Left kidney (tissue), 8 donors: Measurements from ENCODE around the gene PTGIR. TPM values are rescaled to one million over a fixed set of nuclear protein-coding genes. Genes with fewer than 3 reads are reported as not detected.
A peak's percentile ranks its signal among the peaks of the same experiment; 100 is the strongest.

Experiments
- DNase-seq: peaks from one replicate; pipeline ENCODE4 v3.0.0-alpha.2; 2013
- long read RNA-seq, 8 donors: transcript quantifications; one replicate each; lab custom pipeline, GENCODE V29; 2026
- polyA plus RNA-seq: library from polyadenylated mRNA; unstranded; fragments of 120-200 nt; gene quantifications from one replicate; pipeline ENCODE4 v1.2.1, GENCODE V29; 2013; ENCODE audit not compliant: insufficient read length

PTGIR gene, protein sequence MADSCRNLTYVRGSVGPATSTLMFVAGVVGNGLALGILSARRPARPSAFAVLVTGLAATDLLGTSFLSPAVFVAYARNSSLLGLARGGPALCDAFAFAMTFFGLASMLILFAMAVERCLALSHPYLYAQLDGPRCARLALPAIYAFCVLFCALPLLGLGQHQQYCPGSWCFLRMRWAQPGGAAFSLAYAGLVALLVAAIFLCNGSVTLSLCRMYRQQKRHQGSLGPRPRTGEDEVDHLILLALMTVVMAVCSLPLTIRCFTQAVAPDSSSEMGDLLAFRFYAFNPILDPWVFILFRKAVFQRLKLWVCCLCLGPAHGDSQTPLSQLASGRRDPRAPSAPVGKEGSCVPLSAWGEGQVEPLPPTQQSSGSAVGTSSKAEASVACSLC
- 1.7 TPM for polyA plus RNA-seq
- long read RNA-seq, donor 1, partial matches to known transcripts, result 0 of 2 reads
- long read RNA-seq, donor 1, other reads (novel, unspliced or antisense), result 0 of 2 reads
- long read RNA-seq, donor 2, partial matches to known transcripts, result 0 of 2 reads
- long read RNA-seq, donor 2, other reads (novel, unspliced or antisense), result 0 of 2 reads
- long read RNA-seq, donor 3, partial matches to known transcripts, result 0 of 3 reads
- long read RNA-seq, donor 3, other reads (novel, unspliced or antisense), result 0 of 3 reads
- long read RNA-seq, donor 4, result 0 reads
- long read RNA-seq, donor 5, partial matches to known transcripts, result 0 of 2 reads
- long read RNA-seq, donor 5, other reads (novel, unspliced or antisense), result 0 of 2 reads
- long read RNA-seq, donor 6, result 0 reads
- long read RNA-seq, donor 7, partial matches to known transcripts, result 0 of 3 reads
- long read RNA-seq, donor 7, other reads (novel, unspliced or antisense), result 0 of 3 reads
- long read RNA-seq, donor 8, result 0 reads

DNA sequence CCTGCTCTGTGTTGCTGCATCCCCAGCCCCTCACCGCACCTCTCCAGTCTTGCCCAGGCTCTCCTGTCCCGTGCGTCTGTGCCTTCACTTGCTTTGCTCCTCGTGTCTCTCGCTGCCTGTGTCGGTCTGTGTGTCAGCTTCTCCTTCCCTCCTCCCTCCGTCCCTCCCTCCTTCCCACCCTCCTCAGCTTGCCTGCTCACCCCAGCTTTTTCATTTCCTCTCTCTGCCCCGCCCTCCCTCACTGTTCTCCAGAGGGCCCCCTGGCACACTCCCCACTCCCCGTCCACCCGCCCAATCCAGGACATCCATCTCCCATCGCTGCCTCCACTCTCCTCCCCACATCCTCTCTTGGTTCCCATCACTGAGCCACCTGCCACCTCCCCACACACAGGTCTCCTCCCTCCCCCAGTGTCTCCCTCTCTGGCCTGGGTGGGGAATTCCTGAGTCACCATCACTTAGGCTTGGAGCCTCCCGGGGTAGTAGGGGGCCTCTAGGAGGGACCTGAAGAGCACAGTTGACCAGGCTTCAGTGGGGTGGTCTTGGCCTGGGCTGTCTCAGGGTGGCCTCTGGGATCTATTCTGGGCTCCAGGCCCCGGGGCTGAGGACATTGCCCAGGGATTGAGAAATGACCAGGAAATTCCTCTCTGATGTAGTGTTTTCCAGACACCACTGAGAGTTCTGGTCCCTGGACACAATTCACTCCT is at the start of gene PTGIR:
Gene PTGIR, minus strand, starts transcription at position 132 of the 704 bp plus-strand sequence. CDS start 864 bp downstream, outside the sequence.
- DNase-seq, result no peak

DNA sequence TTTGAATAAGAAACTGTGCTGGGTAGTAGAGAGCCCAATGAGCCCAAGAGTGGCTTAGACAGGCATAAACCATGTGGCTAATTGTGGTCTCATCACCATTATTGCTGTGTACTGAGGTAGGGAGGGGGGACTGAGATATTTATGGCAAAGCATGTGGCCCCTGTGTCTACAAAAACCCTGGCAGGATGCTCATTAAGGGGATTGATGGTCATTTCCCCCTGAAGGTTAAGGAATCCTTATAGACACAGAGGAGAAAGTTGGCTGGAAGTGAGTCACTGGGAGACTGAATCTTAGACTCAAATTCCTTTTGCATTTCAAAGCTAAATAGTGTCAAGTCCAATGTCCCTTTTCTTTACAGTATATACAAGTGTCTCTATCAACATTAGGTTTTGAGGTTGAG is 45.9 kb upstream of the PTGIR start:
- DNase-seq, result no peak

DNA sequence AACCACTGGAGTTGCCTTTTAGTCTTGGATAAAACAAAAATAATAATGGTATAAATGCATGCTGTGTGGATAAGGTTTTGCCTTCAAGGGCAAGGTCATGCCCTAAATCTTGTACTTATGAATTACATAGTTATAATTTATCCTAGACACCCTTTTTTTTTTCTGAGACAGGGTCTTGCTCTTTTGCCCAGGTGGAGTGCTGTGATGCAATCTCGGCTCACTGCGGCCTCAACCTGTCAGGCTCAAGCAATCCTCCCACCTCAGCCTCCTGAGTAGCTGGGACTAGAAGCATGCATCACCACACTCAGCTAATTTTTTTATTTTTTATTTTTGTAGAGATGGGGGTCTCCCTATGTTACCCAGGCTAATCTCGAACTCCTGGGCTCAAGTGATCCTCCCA is 43.8 kb upstream of the PTGIR start:
- no peak for DNase-seq

DNA sequence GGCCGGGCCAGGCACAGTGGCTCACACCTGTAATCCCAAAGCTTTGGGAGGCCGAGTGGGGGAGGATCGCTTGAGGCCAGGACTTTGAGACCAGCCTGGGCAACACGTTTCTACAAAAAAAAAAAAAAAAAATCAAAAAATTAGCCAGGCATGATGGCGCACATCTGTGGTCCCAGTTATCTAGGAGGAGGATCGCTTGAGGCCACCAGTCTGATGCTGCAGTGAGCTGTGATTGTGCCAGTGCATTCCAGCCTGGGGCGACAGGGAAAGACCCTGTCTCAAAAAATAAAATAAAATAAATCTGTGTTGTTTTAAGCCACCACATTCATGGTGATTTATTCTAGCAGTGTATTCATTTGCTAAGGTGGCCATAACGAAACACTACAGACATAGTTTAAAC is 40.2 kb upstream of the PTGIR start:
- DNase-seq, result no peak

DNA sequence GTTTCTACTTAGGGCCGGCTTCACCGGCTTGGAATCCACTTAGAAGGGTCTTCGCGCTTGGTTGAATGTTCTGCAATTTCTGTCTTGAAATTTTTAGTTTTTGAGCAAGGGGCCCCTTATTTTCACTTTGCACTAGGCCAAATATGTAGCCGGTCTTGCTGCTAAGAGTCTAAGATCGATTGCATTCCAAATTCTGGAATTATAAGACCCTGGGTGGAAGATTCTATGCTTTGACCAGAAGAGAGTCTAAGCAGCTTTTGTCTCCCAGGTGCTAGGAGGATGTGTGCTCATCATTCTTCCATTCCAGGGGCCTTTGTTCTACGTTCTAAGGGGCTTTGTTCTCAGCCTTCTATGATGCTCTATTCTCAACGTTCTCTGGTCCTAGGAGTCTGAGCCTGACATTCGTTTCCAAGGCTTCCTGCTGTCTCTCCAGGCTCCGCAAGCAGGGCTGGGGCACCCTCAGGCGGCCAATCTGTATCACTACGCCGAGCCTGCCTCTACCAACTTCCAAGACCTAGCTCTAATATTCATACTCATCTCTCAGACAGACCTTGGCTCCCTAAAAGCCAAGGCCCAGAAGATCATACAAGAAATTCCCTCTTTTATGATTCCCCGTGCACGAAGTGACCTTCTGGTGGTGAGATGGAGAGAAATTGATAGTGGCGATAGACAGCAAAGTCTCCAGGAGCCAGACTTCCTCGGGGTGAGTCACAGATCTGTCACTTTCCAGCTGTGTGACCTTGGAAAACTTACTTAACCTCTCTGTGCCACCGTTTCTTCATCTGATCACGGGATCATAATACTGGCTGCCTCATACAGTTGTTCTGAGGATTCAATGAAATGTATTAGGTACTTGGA is 37.1 kb upstream of the PTGIR start:
- peak; percentile 77 for DNase-seq

DNA sequence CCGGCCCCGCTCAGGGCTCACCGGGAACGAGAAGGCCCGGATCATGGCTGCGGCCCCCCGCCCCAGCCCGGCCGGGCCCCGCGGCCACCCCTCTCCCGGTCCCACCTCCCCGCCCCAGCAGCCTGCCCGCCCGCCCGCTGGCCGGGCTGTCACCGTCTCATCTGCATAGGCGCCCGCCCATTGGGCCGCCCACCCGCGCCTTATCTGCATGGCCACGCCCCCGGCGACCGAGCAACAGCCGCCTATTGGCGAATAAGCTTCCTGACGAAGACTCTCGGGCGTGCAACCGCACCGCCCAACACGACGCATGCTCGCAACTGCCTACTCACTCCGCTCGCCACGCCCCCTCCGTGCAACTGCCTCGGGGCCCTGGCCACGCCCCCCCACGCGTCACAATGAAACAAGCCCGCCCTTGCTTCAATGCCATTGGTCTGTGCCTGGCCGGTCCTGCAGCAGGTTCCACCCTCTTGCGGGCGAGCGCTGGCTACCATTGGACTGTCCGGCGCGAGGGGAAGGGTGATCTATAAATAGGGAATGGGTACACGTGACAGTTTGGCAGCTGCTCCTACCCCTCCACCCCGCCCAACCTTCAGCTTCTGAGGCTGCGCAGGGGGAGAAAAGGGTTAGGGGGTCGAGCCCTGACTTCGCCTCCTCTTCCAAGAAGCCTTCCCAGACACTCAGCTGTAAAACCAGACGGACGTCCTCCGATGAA is 36.3 kb upstream of the PTGIR start, which contains the start of gene DACT3:
Gene DACT3, minus strand, starts transcription at position 163 of the 712 bp plus-strand sequence. Its CDS starts 118 bp downstream, at position 45.
- DNase-seq, result peak; percentile 100

DNA sequence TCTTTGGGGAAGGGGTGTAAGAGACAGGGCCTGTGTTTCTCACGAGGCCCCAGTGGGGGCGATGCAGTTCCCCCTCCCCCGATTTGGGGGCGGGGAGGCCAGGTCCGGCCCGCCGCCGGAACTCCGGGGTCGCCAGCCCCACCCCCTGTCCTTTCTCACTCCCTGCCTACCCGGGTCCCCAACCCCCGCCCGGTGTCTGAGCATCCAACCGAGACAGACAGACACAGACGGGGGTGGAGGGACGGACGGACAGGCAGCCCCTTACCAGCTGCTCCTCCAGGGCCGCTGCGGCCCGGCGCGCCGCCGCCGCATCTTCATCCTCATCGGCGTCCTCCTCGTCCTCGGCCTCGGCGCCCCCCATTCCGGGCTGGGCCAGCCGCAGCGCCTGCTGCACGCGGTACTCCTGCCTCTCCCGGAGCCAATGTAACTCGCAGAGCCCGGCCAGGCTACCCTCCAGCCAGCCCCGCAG is 35.7 kb upstream of the PTGIR start:
- peak; percentile 27 for DNase-seq

DNA sequence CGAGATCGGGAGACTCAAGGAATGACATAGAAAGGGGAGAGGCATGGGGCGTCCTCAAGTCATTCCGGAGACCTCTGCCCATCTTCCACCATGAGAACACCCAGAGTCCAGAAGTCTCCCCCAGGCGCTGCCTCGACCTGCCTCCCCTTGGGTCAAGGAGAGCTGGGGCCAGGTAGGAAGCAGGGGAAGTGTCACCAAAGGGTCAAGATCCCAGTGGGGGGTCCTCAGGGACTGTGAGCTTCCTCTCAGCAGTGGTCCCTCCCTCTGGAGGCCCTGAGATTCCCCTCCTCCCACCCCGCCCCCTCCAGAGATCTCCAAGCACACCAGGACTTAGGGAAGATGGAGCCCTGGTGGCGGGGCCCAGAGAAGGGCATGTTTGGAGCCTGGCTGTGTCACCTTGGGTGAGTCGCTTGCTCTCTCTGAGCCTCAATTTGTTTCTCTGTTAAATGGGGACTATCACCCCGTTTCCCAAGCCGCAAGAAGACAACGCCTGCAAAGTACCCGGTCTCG is 35.2 kb upstream of the PTGIR start:
- DNase-seq, result peak; percentile 76

DNA sequence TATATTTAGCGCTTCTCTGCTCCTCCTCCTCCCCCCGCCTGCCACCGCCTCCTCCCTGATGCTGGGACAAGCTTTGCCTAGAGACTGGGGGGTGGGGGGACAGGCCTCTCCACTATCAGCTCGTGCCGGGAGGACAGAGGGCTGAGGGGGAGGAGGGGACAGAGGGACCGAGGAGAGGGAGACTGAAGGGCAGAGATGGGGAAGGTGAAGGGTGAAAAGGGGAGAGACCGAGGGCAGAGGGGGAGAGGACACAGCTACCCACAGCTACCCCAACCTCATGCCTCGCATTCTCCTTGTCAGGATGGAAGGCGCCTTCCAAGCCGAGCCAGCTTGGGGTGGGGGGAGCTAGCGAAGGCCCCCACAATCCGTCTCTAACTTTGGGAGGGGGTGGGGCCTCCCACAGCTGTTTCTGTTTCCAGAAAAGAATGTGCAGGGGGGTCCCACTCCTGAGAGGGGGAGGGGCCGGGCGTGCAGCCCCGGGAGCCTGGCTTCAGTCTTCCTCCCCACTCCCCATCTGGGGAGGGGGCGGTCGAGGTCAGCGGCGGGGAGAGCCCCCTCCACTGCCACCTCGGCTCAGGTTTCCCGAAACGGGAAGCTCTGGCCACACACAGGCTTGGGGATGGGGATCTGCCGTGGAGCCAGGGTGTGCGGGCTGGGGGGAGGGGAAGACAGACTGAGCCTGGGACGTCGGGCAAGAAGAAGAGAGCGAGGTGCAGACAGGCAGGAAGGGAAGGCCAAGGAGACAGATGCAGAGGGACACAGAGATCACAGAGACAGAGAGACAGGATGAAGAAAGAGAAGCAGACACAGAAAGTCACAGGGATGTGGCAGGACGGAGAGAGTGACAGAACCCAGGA is 34.5 kb upstream of the PTGIR start:
- DNase-seq, result peak; percentile 68

DNA sequence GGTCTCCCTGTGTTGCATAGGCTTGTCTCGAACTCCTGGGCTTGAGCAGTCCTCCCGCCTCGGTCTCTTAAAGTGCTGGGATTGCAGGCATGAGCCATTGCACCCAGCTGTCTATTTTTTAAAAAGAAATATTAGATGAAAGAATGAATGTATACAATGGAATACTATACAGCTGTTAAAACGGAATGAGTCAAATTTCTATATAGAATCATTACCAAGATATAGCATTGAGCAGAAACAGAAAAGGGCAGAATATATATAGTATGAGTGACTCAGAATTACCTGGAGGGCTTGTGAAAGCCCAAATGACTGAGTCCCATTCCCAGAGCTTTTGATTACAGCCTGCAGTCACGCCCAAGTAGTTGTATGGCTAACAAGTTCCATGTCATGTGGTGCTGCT is 31.7 kb upstream of the PTGIR start:
- DNase-seq, result no peak

DNA sequence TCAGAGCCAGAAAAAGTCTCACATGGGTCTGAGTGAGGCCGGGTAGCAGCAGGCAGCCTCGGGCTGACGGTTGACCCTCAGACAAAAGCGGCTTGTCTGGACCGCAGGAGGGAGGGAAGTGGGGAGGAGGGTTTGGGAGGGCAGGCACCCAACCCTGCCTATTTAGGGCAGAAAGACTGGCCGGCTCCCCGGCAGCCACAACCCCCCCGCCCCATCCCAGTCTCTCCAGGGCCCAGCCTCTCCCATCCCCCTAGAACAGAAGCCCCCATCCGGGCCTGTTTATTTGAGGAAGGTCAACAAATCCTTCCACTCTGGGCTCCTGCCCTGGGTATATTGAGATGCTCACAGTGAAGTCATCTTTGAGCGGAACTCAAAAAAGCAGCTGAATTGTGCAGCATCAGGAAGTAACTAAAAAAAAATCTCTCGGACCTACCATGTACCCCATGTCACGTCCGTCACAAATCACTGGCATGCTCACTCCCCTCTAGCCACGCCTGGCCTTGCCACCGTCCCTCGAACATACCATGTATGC is 29.8 kb upstream of the PTGIR start:
- no peak for DNase-seq

DNA sequence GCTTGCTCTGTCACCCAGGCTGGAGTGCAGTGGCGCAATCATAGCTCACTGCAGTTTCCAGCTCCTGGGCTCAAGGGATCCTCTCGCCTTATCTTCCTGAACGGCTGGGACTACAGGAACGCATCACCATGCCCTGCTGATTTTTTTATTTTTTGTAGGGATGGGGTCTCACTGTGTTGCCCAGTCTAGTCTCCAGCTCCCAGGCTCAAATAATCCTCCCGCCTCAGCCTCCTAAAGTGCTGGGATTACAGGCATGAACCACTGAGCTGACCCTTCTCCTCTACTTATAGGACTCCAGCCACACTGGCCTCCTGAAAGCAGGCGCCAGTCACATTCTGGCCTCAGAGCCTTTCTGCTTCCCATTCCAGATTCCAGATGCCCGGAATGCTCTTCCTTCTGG is 25.6 kb upstream of the PTGIR start:
- DNase-seq, result no peak

DNA sequence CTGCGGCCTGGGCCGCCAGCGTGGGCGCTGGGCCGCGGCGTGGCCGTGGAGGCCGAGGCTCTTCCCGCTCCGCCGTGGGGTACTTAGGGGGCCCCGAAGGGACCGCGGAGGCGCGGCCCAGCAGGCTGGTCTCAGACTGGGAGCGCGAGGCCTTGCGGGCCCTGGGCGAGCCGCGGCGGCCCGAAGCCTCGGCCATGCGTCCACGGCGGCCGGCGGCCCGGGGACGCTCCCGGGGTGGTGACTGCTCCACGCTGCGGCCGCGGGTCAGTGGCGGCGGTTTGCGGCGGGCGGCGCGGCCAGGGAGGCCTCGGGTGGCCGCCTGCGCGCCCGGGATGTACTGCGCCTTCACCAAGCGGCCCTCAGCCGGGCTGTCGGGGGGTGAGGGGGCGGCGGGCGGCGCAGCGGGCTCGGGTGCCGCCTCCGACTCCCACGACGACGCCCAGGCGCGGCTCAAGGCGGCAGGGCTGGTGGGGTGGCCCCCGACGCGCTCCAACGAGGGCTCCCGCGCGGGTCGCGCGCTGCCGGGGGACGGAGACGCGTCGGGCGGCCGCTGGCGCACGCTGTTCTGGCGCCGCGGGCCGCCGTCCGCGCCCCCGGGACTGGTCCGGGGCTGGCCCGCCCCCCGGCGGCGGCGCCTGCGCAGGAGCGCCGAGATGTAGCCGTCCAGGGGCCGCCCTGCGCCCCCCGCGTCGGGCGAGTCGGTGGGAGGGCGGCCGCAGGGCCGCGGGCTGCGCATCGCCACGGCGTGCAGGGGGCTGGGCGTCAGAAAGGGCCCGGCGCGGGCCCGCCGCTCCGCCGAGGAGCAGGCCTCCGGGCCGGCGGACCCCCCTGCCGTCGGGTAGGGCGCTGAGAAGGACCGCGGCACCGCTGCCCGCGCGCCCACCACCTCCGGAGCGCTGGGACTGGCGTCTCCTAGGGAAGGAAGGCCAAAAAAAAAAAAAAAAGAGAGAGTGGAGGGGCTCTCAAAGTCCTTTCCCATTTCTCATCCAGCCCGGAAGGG is 24.4 kb upstream of the PTGIR start:
- DNase-seq, result no peak

DNA sequence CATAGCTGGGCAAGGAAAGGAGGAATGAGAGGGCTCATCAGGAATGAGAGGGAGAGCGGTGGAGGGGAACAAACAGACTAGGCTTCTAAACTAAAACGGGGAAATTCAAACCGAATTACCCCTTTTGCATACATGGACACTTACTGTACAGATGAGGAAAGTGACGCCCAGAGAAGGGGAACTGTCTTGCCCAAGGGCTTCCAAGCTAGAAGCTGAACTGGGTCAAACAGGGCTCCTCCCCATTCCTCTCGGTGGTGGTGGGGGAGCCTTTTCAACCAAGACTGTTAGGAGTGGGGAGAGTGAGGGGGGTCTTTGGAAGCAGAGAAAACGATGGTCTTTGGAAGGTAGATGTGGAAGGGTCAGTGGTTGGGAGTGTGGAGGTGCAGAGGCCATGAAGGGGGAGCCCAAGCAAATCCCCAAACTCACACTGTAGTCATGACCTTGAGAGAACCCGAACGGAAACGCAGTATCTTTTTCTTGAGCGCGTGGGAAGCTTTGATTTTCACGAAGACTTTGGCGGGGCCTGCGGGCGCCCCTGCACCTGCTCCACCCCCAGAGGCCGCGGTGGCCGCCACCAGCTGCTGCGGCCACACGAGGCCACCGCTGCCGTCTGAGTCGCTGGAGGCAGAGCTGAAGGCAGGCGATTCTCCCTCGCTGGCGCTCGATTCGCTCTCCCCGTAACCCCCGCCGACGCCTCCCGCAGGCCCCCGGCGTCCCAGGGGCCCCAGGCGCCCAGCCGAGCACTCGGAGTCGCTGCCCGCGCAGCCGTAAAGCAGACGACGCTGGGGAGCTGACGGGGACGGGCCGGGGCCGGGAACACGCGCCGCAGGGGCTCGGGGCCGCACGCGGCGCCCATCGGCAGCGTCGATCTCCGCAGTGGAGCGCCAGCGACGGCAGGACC is 23.4 kb upstream of the PTGIR start:
- DNase-seq, result no peak

DNA sequence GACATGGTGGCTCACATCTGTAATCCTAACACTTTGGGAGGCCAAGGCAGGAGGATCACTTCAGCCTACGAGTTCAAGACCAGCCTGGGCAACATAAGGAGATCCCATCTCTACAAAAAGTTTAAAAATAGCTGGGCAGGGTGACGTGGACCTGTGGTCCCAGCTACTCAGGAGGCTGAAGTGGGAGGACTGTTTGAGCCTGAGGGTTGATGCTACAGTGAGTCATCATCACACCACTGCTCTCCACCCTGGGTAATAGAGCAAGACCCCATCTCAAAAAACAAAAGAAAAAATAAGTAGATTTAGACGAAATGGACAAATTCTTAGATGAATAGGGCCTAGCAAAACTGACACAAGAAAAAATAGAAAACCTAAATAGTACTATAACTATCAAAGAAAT is 21.5 kb upstream of the PTGIR start:
- DNase-seq, result no peak

DNA sequence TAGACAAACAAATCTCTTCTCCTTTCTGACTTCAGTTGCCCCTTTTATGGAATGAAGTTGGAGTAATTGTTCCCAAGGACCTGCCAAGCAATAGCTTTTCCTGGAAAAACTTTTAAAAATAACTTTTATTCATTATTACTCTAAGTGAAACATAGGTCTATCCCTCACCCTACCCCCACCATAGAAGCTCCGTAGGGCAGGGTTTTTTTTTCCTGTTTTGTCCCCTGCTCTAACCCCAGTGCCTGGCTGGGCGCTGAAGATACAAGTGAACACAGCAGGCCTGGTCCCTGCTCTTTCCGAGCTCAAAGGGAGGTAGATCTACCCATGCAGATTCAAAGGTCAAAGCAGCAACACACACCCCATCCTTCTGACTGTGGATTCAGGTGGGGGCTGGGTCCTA is 19.8 kb upstream of the PTGIR start:
- DNase-seq, result no peak

DNA sequence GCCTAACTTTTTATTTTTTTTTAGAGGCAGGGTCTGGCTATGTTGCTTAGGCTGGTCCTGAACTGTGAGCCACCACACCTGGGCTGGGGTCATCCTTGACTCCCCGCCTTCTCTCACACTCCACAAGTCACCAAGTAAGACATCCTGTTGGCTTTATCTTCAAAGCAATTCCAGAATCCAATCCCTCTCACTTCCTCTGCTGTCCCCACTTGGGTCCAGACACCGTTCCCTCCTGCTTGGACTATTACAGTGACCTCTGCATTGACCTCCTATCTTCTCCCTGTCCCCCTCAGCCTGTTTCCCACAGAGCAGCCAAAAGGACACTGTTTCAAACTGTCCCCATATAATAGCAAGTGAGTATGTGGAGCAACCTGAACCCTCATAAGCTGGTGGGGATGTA is 15.8 kb upstream of the PTGIR start:
- DNase-seq, result no peak
